Nucleus accumbens (tissue), 56 donors: ENCODE data around the gene PAQR8.
"Not testable (repeated sequence)": the region's sequence is repeated elsewhere in the genome, so short reads cannot be mapped to it uniquely, and the experiment has no call there.

Experiments
- DNase-seq, 56 donors: peaks; one replicate each; lab custom pipeline; 2025; lab: John Stamatoyannopoulos, UW

Gene PAQR8

DNA sequence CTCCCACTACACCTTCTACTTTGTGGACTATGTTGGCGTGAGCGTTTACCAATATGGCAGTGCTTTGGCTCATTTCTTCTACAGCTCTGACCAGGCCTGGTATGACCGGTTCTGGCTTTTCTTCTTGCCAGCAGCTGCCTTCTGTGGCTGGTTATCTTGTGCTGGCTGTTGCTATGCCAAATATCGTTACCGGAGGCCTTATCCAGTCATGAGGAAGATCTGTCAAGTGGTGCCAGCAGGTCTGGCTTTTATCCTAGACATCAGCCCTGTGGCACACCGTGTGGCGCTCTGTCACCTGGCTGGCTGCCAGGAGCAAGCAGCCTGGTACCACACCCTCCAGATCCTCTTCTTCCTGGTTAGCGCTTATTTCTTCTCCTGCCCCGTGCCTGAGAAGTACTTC, 41.7 kb downstream of the PAQR8 start:
- DNase-seq = peak in 1 of 56 donors; percentile 3

DNA sequence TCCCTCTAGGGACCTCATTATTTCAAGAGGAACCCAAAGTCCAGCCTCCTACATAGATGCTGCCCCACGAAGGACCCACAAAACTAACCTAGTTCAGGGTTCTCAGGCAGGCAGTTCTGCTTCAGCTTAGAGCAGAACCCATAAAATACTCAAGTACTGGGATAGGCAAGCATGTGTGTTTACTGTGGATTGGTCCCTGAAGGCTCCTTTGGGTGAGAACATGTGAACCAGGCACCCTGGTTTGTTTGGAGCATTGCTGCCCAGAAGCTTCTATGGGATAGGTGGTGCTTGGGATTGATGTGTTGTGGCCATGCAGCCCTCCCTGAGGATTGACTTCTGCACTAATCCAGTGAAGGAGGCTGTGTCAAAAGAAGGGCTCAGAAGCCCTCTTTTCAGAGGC, 43.3 kb downstream of the PAQR8 start:
- DNase-seq = no peak

DNA sequence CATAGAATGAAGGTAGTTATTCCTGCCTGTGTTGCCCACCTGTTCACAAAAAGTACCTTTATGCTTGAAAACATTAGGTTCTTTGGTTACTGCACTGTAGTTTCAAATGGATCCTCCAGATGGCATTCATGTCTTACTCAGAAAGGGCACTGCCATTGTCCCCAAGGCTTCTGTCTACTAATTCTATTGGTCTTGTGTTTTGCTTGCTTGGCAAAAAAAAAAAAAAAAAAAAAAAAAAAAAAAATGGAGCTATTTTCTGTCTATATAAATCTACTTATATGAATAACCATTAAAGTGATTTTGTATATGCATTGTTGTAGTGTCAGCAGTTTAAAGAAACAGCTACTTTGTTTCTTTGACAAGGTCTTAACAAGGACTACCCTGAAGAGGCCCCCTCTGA, 45.5 kb downstream of the PAQR8 start:
- DNase-seq = no peak

DNA sequence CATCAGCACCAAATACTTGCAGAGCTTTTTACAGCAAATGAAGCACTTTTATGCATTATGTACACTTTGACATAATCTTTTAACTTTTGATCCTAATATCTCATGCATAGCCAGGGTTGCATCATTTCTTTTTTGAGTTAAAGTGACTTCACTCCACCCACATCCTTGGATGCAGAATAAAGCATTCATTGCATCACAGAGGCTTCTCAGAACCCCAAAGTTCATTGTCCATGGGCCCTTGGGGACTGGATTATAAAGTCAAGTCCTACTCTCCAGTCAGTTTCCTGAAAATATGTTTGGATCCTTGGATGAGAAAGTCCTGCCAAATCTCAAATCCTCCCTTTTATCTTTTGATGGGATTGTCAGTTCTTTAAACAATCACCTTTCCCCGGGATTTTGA, 47.5 kb downstream of the PAQR8 start:
- no peak for DNase-seq

DNA sequence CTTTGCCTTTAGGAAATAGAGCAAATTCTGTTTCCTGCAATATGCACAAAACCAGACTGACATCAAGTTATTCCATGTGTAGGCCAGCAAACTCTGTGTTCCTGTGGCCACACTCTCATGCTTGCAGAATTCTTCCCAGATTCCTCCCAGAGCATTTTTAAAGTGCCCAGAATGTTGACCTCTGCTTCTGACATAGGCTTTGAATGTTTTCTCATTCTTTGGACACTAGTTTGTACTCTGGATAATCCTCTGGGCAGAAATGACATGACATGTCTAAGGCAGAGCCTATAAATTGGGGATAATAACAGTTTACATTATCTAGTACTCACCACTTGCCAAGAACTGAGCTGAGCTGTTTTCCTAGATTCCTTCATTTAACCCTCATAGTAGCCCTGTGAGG, 49.0 kb downstream of the PAQR8 start:
- DNase-seq = no peak

DNA sequence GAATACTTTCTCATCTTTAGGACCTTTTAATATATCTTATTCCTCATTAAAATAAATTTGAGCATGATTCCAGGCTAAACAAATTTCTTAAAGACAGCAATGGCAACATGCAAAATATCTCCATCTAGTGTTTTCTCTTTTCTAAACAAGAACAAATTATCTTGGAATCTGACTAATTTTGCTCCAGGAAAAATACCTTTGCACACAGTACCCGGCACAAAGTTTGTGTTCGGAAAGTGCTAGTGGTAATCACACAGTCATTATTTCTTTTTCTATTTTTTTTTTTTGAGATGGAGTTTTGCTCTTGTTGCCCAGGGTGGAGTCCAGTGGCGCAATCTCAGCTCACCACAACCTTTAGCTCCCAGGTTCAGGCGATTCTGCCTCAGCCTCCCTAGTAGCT, 50.0 kb downstream of the PAQR8 start:
- DNase-seq = no peak

DNA sequence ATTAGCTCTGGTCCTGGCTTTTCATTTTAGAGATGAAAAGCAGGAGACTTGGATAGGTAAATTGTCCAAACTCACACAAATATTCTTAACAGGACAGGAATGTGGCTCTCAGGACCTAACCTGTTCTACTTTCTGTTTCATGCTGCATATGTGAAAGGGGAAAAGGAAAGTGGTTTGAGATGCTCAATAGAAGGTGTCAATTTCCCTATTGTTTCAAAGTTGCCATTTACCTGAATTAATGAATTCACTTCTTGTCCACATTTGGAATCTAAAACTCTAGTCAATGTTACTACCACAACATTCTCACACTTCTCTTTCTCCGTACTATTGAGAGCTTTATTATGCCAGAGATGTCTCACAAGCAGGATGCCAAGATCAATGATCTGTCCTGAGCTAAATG, 53.4 kb downstream of the PAQR8 start:
- DNase-seq = no peak

DNA sequence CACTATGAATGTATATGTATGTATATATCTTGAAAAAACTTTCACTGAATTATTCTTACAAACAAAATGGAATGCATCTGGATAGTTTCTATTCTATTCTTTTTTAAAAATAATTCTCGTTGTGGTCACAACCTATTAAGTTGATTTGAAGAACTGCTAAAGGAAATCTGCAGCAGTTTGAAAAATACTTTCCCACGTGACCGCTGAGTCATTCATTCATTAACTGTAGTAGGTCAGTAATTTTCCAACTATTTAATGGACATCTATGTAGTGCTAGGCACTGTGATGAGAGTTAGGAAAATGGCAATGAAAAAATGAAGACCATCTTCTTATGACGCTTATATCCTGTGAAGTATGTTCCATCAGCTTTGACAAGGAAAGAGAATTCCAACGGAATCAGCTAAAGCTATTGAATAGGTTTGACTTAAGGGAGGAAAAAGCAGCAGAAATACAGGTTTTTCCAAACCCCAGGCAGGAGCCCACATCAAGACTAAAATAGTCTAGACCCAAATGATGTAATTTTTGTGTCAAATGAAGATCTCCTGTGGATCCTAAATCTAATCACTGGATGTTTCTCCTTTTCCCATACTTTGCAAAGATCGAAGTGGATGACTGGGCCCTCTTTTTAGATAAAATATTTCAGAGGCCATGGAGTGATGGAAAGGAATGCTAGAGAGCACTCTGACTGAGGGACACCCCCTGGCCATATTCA, 54.1 kb downstream of the PAQR8 start:
- no peak for DNase-seq

DNA sequence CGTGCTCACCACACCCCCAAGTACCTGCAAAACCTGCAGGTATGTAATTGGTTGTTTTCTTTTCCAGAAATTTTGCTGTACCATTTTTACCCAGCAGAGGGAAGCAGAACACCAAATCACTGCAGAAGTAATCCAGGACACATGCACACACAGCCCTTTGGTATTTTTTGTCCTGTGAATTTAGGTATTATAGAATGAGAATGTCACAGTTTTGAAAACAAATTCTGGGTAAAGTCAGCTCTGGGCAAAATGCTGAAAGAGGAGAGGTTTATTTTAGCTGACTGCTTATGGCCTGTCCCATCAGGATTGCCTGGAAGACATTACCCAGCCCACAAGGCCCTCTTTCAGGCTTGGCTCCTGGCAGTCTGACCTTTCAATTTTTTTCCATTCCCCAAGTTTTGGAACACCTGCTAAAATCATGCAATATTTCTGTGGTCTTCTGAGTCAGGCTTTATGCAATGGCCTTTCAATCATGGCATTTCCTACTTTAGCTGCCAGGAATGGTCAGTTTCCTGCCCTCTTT, 54.7 kb downstream of the PAQR8 start:
- peak in 2 of 56 donors; percentile 7 to 18 for DNase-seq

DNA sequence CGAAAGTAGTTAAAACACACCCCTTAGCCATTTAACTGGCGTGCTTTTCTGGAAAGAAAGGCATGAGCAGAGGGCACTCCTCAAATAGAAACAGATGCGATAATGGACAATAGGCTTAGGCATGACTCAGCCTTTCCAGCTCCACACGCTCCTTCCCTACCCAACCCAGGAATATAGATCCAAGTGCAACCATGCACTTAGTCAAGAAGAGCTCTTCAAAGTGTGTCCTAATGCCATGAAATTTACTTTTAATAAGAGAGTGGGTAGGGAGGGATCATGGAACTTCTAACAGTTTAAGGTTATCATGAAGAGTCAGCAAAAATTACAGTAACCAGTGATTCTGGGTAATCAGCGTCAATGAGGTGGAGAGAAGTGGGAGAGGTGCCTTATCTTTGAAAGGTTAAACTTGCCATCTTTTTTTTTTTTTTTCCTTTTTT, 55.7 kb downstream of the PAQR8 start:
- no peak for DNase-seq

DNA sequence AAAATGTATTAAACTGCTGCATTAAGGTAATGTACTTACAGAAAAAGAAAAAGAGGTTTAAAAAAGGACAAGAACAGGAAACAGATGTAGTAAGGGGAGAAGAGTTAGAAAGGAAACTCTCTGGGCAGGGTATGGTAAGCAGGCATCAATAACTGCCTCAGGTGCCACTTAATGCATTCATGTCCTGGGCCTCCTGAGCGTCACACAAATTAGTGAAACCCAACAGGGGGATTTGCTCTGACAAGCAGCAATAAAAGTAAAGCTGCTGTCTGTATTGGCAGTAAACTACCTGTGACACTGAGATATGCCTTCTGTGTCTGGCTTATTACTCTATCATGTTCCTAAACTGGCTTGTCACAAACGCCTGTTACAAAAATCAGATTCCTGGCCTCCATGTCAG, 56.7 kb downstream of the PAQR8 start:
- no peak for DNase-seq

DNA sequence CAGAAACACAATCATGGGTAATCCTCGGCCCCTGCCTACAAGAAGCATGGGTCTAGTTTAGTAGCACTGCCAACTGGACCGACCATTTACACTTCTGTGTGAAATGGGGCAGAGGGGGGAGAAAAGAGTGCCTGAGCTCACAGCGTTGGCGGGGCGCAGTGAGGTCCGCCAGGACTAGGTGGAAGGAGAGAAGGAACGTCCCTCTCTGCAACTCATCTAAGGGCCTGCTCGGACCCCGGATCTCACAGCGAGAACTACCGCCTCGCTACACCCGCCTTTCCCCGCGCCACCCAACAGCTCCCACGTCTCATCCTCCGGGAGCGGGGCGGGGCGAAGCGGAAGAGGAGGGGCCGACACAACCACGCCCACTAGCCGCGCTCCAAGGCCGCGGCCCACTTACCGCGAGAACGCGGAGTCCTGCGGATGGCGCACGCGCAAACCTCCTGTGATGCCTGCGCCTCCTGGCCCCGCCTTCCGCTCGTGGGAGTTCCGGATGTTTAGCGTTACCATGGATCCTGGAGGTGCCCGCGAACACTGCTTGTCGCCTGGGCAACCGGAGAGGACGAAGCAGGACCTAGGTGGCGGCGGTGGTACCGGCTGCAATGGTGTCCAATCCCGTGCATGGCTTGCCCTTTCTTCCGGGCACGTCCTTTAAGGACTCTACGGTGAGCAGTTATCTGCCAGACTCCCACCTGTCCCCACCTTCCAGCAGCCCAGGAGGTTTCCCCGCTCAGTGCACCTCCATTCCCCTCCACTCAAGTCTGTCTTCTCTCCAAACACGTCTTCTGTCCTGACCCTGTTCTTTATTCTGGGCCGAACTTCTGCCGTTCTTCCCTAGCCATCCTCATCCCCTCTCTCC, 58.1 kb downstream of the PAQR8 start, which contains the start of gene EFHC1:
Gene EFHC1, plus strand, starts transcription at position 534 of the 859 bp plus-strand sequence. Its CDS starts 69 bp downstream, at position 603.
- peak; percentile 82 to 99 (median 96) for DNase-seq

DNA sequence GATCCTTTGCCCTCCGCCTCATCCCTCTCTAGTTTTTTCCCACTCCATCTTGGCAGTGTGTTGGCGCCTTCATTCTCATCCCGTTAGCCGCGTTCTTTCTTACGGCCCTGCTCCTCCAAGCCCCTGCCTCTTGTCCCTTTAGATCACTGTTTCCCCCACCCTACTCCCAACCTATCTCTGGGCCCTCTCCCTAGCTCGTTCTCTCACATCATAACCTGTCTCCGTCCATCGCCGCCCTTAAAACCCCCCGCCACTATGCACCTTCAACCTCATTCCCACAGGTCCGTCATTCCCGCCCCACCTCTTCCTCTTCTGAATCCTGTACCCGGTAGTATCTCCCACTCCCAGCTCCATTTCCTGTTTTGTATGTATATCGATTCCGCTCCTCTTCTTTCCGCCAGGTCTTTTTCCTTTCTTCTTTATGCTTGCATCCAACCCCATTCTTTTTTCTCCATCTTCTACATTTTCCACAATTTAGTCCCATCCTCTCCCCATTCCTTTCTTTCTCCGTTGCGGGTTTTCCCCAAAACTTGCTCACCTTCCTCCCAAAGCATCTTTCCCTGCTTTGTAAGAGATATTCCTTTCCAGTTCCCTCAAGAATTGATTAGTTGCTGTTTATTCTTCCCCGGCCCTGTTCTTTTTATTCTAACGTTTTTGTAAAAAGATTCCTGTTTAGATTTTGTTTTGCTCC, 58.9 kb downstream of the PAQR8 start:
- DNase-seq = peak in 34 of 56 donors; percentile 6 to 75 (median 52)

DNA sequence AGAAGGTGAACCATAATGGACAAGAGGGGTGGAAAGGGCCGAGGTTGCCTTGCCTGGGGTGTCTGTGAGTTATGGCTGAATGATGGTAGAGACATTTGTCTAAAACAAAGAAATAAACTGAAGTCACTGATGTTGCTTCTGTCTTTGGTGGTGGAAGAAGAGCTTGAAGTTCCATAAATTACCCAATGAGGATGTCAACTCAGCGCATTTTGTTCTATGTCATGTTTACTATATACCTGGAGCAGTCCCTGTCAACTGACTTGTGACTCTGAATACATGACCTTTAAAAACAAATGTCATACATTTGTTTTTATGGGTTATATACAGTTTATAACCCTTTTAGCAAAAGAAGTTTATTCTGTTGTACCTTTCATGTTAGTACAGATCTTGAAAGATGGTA, 60.2 kb downstream of the PAQR8 start:
- DNase-seq = no peak

DNA sequence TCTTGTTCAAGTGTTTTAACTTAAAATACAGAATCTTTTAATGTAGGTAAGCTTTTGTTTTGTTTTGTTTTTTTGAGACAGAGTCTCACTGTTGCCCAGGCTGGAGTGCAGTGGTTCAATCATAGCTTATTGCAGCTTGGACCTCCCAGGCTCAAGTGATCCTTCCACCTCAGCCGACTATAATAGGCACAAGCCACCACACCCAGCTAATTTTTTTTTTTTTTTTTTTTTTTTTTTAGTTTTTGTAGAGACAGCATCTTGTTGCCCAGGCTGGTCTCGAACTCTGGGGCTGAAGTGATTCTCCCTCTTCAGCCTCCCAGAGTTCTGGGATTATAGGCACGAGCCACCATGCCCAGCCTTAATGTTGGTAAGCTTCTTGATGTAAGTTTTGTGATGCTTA, 61.5 kb downstream of the PAQR8 start:
- no peak for DNase-seq

DNA sequence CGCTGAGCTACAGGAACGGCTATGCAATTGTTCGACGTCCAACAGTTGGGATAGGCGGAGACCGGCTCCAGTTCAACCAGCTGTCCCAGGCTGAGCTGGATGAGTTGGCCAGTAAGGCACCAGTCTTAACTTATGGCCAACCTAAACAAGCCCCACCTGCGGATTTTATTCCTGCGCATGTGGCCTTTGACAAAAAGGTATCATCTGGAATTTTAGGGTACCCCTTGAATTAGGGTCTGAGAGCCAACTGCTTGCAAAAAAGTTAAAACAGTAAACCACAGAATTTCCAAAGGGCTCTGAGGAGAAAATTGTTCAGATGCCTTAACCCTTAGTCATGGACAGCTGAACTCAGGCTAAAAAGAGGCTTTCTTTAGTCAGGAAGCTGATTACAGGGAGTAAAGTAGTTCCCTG, 62.0 kb downstream of the PAQR8 start:
- DNase-seq = no peak

DNA sequence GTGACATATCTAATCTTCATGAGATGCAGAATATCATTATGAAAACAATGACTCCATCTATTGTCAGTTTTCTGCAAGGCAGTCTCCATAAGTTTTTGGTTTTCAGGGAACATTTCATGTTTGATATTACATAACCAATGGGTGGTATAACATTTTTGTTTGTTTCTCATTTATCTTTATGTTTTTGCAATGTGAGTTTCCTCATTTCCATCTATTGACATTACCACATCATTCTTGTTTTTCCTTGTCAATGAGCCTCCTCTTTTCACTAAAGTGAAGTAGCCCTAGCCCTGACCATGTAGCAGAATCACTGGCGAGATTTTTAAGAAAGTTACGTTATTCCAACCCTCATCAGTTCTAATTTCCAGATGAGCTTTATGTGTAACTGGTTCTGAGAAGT, 62.6 kb downstream of the PAQR8 start:
- DNase-seq = no peak

DNA sequence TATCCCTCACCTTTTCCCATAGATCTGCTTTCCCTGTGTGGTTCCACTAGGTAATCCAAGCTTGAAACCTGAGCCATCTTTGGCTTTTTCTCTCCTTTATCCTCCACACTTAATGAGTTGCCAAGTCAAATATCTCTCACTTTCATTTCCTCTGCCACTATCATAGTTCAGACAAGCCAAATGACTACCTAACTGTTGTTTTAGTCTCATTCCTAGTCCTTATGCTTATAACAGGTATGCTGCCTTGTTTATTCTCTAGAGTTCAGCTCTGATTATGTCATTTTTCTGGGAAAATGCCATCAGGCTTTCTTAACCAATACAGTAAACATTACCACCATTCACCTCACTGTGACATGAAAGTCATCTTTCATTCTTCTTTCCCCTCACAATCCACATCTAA, 64.7 kb downstream of the PAQR8 start:
- no peak for DNase-seq

DNA sequence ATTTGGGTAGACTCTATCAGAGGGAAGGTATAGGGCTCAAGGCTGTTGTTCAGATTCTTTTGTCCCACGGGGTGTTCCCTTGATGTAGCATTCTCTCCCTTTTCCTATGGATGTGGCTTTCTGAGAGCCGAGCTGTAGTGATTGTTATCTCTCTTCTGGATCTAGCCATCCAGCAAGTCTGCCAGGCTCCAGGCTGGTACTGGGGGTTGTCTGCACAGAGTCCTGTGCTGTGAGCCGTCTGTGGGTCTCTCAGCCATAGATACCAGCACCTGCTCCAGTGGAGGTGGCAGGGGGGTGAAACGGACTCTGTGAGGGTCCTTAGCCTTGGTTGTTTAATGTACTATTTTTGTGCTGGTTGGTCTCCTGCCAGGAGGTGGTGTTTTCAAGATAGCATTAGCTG, 71.3 kb downstream of the PAQR8 start:
- DNase-seq = not testable (repeated sequence)

DNA sequence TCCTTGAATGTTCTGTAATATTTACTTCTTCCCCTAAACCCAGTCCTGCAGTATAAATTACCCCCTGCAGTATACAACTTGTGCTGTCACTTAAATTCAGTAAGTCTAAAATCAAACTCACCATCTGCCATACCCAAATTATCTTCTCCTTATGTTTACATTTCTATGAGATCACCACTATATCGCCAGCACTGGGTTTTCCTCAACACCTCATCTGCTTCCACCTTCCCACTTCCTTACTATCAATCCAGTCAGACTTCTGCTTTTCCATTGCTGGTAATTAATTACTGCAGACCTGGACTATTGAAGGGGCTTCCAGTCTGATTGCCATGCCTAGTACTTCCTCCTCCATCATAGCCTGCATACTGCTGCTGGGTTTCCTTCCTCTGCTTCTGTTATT, 73.4 kb downstream of the PAQR8 start:
- DNase-seq = no peak

DNA sequence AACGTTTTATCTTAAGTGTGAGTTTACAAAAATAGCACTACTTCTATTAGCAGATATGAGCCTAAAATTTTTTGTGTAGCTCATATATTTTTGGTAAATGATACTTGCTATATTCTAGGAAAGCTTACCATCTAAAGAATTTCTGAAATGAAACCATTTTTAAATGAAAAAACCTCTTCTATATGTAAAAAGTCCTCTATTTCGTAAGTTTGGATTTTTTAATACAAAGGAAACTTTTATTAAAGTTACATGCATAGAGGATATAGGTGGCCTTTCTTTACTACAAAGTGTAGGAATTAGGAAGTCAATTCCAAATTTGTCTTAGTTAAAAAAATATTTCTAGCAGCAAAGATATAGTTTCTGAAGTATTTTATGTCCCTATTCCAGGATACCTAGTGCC, 77.0 kb downstream of the PAQR8 start:
- no peak for DNase-seq
